Measurements from ENCODE around the gene CASP4. TPM values are rescaled to one million over a fixed set of nuclear protein-coding genes. Genes with fewer than 3 reads are reported as not detected.

Gene CASP4
- total RNA-seq, 4 donors from 2014 or later = 21.3 to 107 (median 23.2) TPM

- H3K27me3 ChIP-seq = no peaks in the 10 kb centered on the region
- DNase-seq (ENCODE audit: extremely low spot score) = no peak
- no peak overlapping the region for H3K27ac ChIP-seq (replicated peaks in 1 of 4)
- H3K9me3 ChIP-seq = no peaks in the 10 kb centered on the region
- TF ChIP-seq EP300 (IDR thresholded peaks at IDR 0.05) (no peak), CTCF (IDR thresholded peaks at IDR 0.05) (no peak), POLR2A (IDR thresholded peaks at IDR 0.05; ENCODE audit: low read depth) (no peak), POLR2AphosphoS5 (IDR thresholded peaks at IDR 0.05) (no peak)
- H3K4me3 ChIP-seq = no peak overlapping the region
- 90% methylated on average over 5 of the region's 5 CpGs for WGBS
- no peaks in the 10 kb centered on the region for H3K36me3 ChIP-seq
- no peaks in the 10 kb centered on the region for H3K4me1 ChIP-seq
- intact Hi-C loops (cut with DNase I) = no loop called here
These were observed 31.8 kb upstream of the CASP4 start for GRCh38 chr11:105000167-105000566.

GRCh38 chr11:104999721-105000120, 31.3 kb upstream of the CASP4 start:
- no peak for DNase-seq (ENCODE audit: extremely low spot score)
- 90% methylated on average over 1 of the region's 1 CpG for WGBS
- no peaks in the 10 kb centered on the region for H3K4me1 ChIP-seq
- TF ChIP-seq POLR2AphosphoS5 (IDR thresholded peaks at IDR 0.05) = no peak
- no peak for TF ChIP-seq CTCF (IDR thresholded peaks at IDR 0.05)
- no peak for TF ChIP-seq EP300 (IDR thresholded peaks at IDR 0.05)
- TF ChIP-seq POLR2A (IDR thresholded peaks at IDR 0.05; ENCODE audit: low read depth) = no peak
- H3K9me3 ChIP-seq = no peaks in the 10 kb centered on the region
- intact Hi-C loops (cut with DNase I) = no loop called here
- no peak overlapping the region for H3K4me3 ChIP-seq
- H3K27me3 ChIP-seq = no peaks in the 10 kb centered on the region
- H3K27ac ChIP-seq (replicated peaks in 1 of 4) = no peak overlapping the region
- no peaks in the 10 kb centered on the region for H3K36me3 ChIP-seq

GRCh38 chr11:104997288-104997687, 28.9 kb upstream of the CASP4 start:
- Histone ChIP-seq H3K4me1 (no peaks in the 10 kb centered on the region), H3K4me3 (no peak overlapping the region), H3K36me3 (no peaks in the 10 kb centered on the region), H3K27ac (replicated peaks in 1 of 4) (no peak overlapping the region), H3K9me3 (no peaks in the 10 kb centered on the region), H3K27me3 (no peaks in the 10 kb centered on the region)
- WGBS = 84% methylated on average over 6 of the region's 6 CpGs
- no peak for DNase-seq (ENCODE audit: extremely low spot score)
- intact Hi-C loops (cut with DNase I) = no loop called here
- TF ChIP-seq POLR2AphosphoS5 (IDR thresholded peaks at IDR 0.05) = no peak

- Histone ChIP-seq H3K36me3 (no peaks in the 10 kb centered on the region), H3K9me3 (no peaks in the 10 kb centered on the region), H3K27me3 (no peaks in the 10 kb centered on the region), H3K4me1 (no peaks in the 10 kb centered on the region), H3K4me3 (no peak overlapping the region), H3K27ac (replicated peaks in 1 of 4) (no peak overlapping the region)
- intact Hi-C loops (cut with DNase I) = no loop called here
- no peak for DNase-seq (ENCODE audit: extremely low spot score)
- TF ChIP-seq POLR2AphosphoS5 (IDR thresholded peaks at IDR 0.05) (no peak), CTCF (IDR thresholded peaks at IDR 0.05) (no peak), POLR2A (IDR thresholded peaks at IDR 0.05; ENCODE audit: low read depth) (no peak), EP300 (IDR thresholded peaks at IDR 0.05) (no peak)
- WGBS = 63% methylated on average over 2 of the region's 2 CpGs
These were observed 26.6 kb upstream of the CASP4 start for GRCh38 chr11:104995001-104995408.

- intact Hi-C loops (cut with DNase I) = no loop called here
- 71% methylated on average over 1 of the region's 1 CpG for WGBS
- no peak overlapping the region for H3K27ac ChIP-seq (replicated peaks in 1 of 4)
- H3K36me3 ChIP-seq = no peaks in the 10 kb centered on the region
- DNase-seq (ENCODE audit: extremely low spot score) = no peak
- no peak overlapping the region for H3K4me3 ChIP-seq
- no peak for TF ChIP-seq POLR2A (IDR thresholded peaks at IDR 0.05; ENCODE audit: low read depth)
- no peak for TF ChIP-seq CTCF (IDR thresholded peaks at IDR 0.05)
- peaks cover 0 to 9% (median 0%) of the 10 kb centered on the region in 4 donors for H3K9me3 ChIP-seq
- no peaks in the 10 kb centered on the region for H3K27me3 ChIP-seq
- no peaks in the 10 kb centered on the region for H3K4me1 ChIP-seq
These were observed 24.4 kb upstream of the CASP4 start for GRCh38 chr11:104992781-104993180.

All from esophagus muscularis mucosa (tissue), 4 donors.